GM21360 (cell line): ENCODE measurements around the gene TAC4.

ENCODE experiments used
- ATAC-seq: cut with Tn5 transposase; IDR thresholded peaks from one replicate; pipeline ENCODE4 v1.9.1; 2021; ENCODE audit warnings: mild to moderate bottlenecking, moderate library complexity; ENCODE audit not compliant: unreplicated experiment

The TAC4 gene

GRCh38 chr17:49815761-49816281, 32.0 kb downstream of the TAC4 start:
- ATAC-seq: no peak

- ATAC-seq: no peak
Measured at GRCh38 chr17:49814781-49815529, 32.9 kb downstream of the TAC4 start.

- no peak for ATAC-seq
Measured at GRCh38 chr17:49809056-49809455, 38.8 kb downstream of the TAC4 start.

- no peak for ATAC-seq
Measured at GRCh38 chr17:49798738-49799137, 49.1 kb downstream of the TAC4 start.

- no peak for ATAC-seq
Measured at GRCh38 chr17:49798182-49798581, 49.7 kb downstream of the TAC4 start.

- ATAC-seq: no peak
Measured at GRCh38 chr17:49795372-49795771, 52.5 kb downstream of the TAC4 start.

- no peak for ATAC-seq
Measured at GRCh38 chr17:49793309-49793708, 54.6 kb downstream of the TAC4 start.

GRCh38 chr17:49789243-49789578, 58.7 kb downstream of the TAC4 start:
- ATAC-seq: no peak

GRCh38 chr17:49788478-49789242, 59.2 kb downstream of the TAC4 start, which contains the start of gene KAT7:
Gene KAT7 (plus strand): TSS chr17:49788681. CDS start chr17:49788835, 154 bp downstream.
- peak; percentile 84 for ATAC-seq
